BE2C (cell line): ENCODE measurements around the gene CACNB4.
"Not testable (repeated sequence)": the region's sequence is repeated elsewhere in the genome, so short reads cannot be mapped to it uniquely, and the experiment has no call there.

Experiments
- DNase-seq: peaks from one replicate; pipeline ENCODE4 v3.0.0-alpha.2; 2020
- H3K27me3 ChIP-seq: fragments of 250-450 bp; sonication (Bioruptor Pico); 2 replicates; pipeline ENCODE4 v1.5.1; 2020; ENCODE audit warnings: mild to moderate bottlenecking
- H3K36me3 ChIP-seq: fragments of 250-450 bp; sonication (Bioruptor Pico); 2 replicates; pipeline ENCODE4 v1.5.1; 2020; ENCODE audit warnings: mild to moderate bottlenecking
- H3K4me1 ChIP-seq: fragments of 250-450 bp; sonication (Bioruptor Pico); 2 replicates; pipeline ENCODE4 v1.5.1; 2020
- H3K4me3 ChIP-seq: 2 replicates; pipeline ENCODE4 v1.5.1; 2011; ENCODE audit warnings: low read depth, low read length
- H3K9me3 ChIP-seq: fragments of 250-450 bp; sonication (Bioruptor Pico); 2 replicates; pipeline ENCODE4 v1.5.1; 2020
- CTCF ChIP-seq: IDR thresholded peaks from 2 replicates; pipeline ENCODE4 v1.5.1; 2012; ENCODE audit warnings: mild to moderate bottlenecking, low read depth, low read length

The CACNB4 gene

GRCh38 chr2:152034257-152034801, 64.5 kb downstream of the CACNB4 start:
- TF ChIP-seq CTCF: no peak
- no peak overlapping the region for H3K4me3 ChIP-seq

GRCh38 chr2:152033011-152033925, 65.6 kb downstream of the CACNB4 start:
- no peak for TF ChIP-seq CTCF
- no peaks in the 10 kb centered on the region for H3K9me3 ChIP-seq
- no peaks in the 10 kb centered on the region for H3K36me3 ChIP-seq
- no peak overlapping the region for H3K4me3 ChIP-seq
- H3K27me3 ChIP-seq: no peaks in the 10 kb centered on the region
- DNase-seq: no peak
- H3K4me1 ChIP-seq: no peaks in the 10 kb centered on the region

More at GRCh38 chr2:152034257-152034801, 64.5 kb downstream of the CACNB4 start:
- no peak for DNase-seq
- H3K27me3 ChIP-seq: no peaks in the 10 kb centered on the region
- no peaks in the 10 kb centered on the region for H3K4me1 ChIP-seq
- H3K36me3 ChIP-seq: no peaks in the 10 kb centered on the region
- H3K9me3 ChIP-seq: no peaks in the 10 kb centered on the region

- no peaks in the 10 kb centered on the region for H3K4me1 ChIP-seq
- no peaks in the 10 kb centered on the region for H3K9me3 ChIP-seq
- no peak for DNase-seq
- no peaks in the 10 kb centered on the region for H3K36me3 ChIP-seq
- no peak for TF ChIP-seq CTCF
- no peaks in the 10 kb centered on the region for H3K27me3 ChIP-seq
- no peak overlapping the region for H3K4me3 ChIP-seq
Observed at GRCh38 chr2:152031747-152032306, 67.0 kb downstream of the CACNB4 start.

GRCh38 chr2:152030596-152031328, 68.1 kb downstream of the CACNB4 start:
- H3K4me1 ChIP-seq, H3K9me3 ChIP-seq, DNase-seq, H3K36me3 ChIP-seq, H3K27me3 ChIP-seq, H3K4me3 ChIP-seq: not testable (repeated sequence)

GRCh38 chr2:152028182-152028862, 70.5 kb downstream of the CACNB4 start:
- H3K36me3 ChIP-seq: no peaks in the 10 kb centered on the region
- no peaks in the 10 kb centered on the region for H3K27me3 ChIP-seq
- H3K9me3 ChIP-seq: no peaks in the 10 kb centered on the region
- no peaks in the 10 kb centered on the region for H3K4me1 ChIP-seq
- no peak overlapping the region for H3K4me3 ChIP-seq
- DNase-seq: no peak
- TF ChIP-seq CTCF: no peak
